DOHH2 (cell line): ENCODE measurements around the gene FAM227A.

ENCODE experiments used
- H3F3A ChIP-seq: fragments of 200-600 bp; sonication (generic), shearing (Covaris generic); 2 replicates; pipeline ENCODE4 v1.6.0; 2016; ENCODE audit warnings: antibody characterized with exemption, mild to moderate bottlenecking; ENCODE audit not compliant: control insufficient read depth, insufficient read depth
- H3K27ac ChIP-seq: fragments of 200-600 bp; sonication (generic); 2 replicates; pipeline ENCODE4 v1.5.1; 2014; ENCODE audit warnings: low read depth, mild to moderate bottlenecking, low read length, moderate library complexity
- H3K27me3 ChIP-seq: fragments of 200-600 bp; sonication (generic); 2 replicates; pipeline ENCODE4 v1.6.1; 2014; ENCODE audit warnings: mild to moderate bottlenecking, low read length, mixed read lengths; ENCODE audit not compliant: control insufficient read depth
- H3K36me3 ChIP-seq: fragments of 200-600 bp; sonication (generic); 2 replicates; pipeline ENCODE4 v1.6.1; 2014; ENCODE audit warnings: mild to moderate bottlenecking, low read length, moderate library complexity, mixed read lengths; ENCODE audit not compliant: control insufficient read depth
- H3K4me1 ChIP-seq: fragments of 200-600 bp; sonication (generic); 2 replicates; pipeline ENCODE4 v1.6.1; 2014; ENCODE audit warnings: mild to moderate bottlenecking, low read length, mixed read lengths; ENCODE audit not compliant: control insufficient read depth
- H3K4me2 ChIP-seq: fragments of 200-600 bp; sonication (generic); 2 replicates; pipeline ENCODE4 v1.6.0; 2014; ENCODE audit warnings: mild to moderate bottlenecking, low read length, moderate library complexity
- H3K4me3 ChIP-seq: fragments of 200-600 bp; sonication (generic); 2 replicates; pipeline ENCODE4 v1.5.1; 2014; ENCODE audit warnings: mild to moderate bottlenecking, low read length, mixed read lengths
- H3K79me2 ChIP-seq: fragments of 200-600 bp; sonication (generic); 2 replicates; pipeline ENCODE4 v1.6.1; 2014; ENCODE audit warnings: mild to moderate bottlenecking, low read length, mixed read lengths; ENCODE audit not compliant: control insufficient read depth
- H3K9me2 ChIP-seq: fragments of 200-600 bp; sonication (generic); replicated peaks from 2 replicates; pipeline ENCODE4 v1.6.1; 2014; ENCODE audit warnings: mild to moderate bottlenecking, low read length, mixed read lengths; ENCODE audit not compliant: control insufficient read depth
- H3K9me3 ChIP-seq: fragments of 200-600 bp; sonication (generic); 2 replicates; pipeline ENCODE4 v1.6.1; 2014; ENCODE audit warnings: antibody characterized with exemption, low read length, mixed read lengths; ENCODE audit not compliant: control insufficient read depth, insufficient read depth
- H4K20me1 ChIP-seq: fragments of 200-600 bp; sonication (generic); 2 replicates; pipeline ENCODE4 v1.6.0; 2014; ENCODE audit warnings: low read depth, mild to moderate bottlenecking, antibody characterized with exemption, low read length, moderate library complexity; ENCODE audit not compliant: control insufficient read depth, insufficient read depth
- EZH2phosphoT487 ChIP-seq: fragments of 200-600 bp; sonication (generic); IDR thresholded peaks from 2 replicates; pipeline ENCODE4 v1.6.1; 2017; ENCODE audit warnings: borderline replicate concordance, mild to moderate bottlenecking, antibody characterized with exemption, low read length, moderate library complexity, mixed read lengths
- TF ChIP-seq, protein P1 (sequence below): fragments of 200-600 bp; sonication (generic); IDR thresholded peaks from one replicate; pipeline ENCODE4 v1.5.1; 2014; ENCODE audit warnings: antibody characterized with exemption, mild to moderate bottlenecking, low read depth, low read length; ENCODE audit not compliant: poor library complexity, severe bottlenecking

Gene FAM227A

DNA sequence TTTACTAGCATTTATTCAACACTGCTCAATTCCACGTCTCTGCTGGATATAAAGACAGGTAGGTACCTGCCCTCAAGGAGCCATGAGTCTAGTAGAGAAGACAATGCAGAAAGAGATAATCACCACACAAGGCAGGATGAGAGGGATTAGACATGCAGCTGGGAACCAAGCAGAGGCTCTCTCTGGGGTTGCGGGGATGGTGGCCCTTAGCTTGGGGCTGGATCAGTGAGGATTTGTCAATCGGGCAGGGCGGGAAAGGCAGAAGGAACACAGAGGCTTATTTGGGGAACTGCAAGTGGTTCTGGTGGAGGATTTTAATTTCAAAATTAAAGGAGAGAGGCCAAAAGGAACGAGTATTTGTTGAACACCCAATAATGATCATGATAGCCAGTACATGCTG is 77.7 kb downstream of the FAM227A start:
- TF ChIP-seq, protein P1, sequence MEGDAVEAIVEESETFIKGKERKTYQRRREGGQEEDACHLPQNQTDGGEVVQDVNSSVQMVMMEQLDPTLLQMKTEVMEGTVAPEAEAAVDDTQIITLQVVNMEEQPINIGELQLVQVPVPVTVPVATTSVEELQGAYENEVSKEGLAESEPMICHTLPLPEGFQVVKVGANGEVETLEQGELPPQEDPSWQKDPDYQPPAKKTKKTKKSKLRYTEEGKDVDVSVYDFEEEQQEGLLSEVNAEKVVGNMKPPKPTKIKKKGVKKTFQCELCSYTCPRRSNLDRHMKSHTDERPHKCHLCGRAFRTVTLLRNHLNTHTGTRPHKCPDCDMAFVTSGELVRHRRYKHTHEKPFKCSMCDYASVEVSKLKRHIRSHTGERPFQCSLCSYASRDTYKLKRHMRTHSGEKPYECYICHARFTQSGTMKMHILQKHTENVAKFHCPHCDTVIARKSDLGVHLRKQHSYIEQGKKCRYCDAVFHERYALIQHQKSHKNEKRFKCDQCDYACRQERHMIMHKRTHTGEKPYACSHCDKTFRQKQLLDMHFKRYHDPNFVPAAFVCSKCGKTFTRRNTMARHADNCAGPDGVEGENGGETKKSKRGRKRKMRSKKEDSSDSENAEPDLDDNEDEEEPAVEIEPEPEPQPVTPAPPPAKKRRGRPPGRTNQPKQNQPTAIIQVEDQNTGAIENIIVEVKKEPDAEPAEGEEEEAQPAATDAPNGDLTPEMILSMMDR, result no peak
- no peak for TF ChIP-seq EZH2phosphoT487

DNA sequence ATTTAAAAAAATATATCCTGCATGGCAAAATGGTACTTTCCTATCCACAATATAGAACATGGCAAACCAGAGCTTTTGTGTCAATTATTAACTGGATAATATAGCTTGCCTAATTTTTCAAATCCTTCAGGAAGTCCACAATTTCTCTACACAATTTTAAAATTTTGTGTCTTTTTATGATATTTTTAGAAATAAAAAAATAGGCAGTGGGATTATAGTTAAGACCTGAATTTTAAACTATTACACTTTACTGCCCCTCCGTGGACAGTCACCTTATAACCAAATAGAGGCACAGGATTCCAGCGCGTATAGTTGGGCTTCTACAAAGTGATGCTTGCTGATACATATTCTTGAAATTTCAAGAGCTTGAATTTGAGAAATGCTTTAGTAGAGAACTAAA is 84.1 kb downstream of the FAM227A start:
- H3K4me2 ChIP-seq, result no peak overlapping the region
- peaks cover 18% of the 10 kb centered on the region for H3F3A ChIP-seq
- TF ChIP-seq EZH2phosphoT487, result no peak
- TF ChIP-seq, protein P1, result peak; percentile 61

More for the DNA sequence above, 77.7 kb downstream of the FAM227A start:
- no peaks in the 10 kb centered on the region for H3F3A ChIP-seq
- no peaks in the 10 kb centered on the region for H3K4me1 ChIP-seq
- H3K27me3 ChIP-seq, result no peaks in the 10 kb centered on the region
- H3K4me3 ChIP-seq, result no peak overlapping the region
- H3K9me2 ChIP-seq, result no peaks in the 10 kb centered on the region
- H3K27ac ChIP-seq, result no peak overlapping the region
- no peaks in the 10 kb centered on the region for H3K9me3 ChIP-seq
- no peaks in the 10 kb centered on the region for H3K36me3 ChIP-seq
- no peaks in the 10 kb centered on the region for H4K20me1 ChIP-seq
- no peaks in the 10 kb centered on the region for H3K79me2 ChIP-seq
- no peak overlapping the region for H3K4me2 ChIP-seq

GRCh38 chr22:38570779-38571364 is 85.3 kb downstream of the FAM227A start:
- peaks cover 28% of the 10 kb centered on the region for H3K4me1 ChIP-seq
- H3K36me3 ChIP-seq, result peaks cover 18% of the 10 kb centered on the region
- peak overlapping the region; percentile 90 for H3K4me3 ChIP-seq
- H3K9me2 ChIP-seq, result no peaks in the 10 kb centered on the region
- TF ChIP-seq, protein P1, result peak; percentile 45
- no peak for TF ChIP-seq EZH2phosphoT487
- peak overlapping the region; percentile 50 for H3K27ac ChIP-seq
- no peaks in the 10 kb centered on the region for H3K9me3 ChIP-seq
- H3K4me2 ChIP-seq, result peak overlapping the region; percentile 89
- peaks cover 19% of the 10 kb centered on the region for H3K79me2 ChIP-seq
- peaks cover 18% of the 10 kb centered on the region for H3F3A ChIP-seq
- no peaks in the 10 kb centered on the region for H3K27me3 ChIP-seq
- no peaks in the 10 kb centered on the region for H4K20me1 ChIP-seq

More for the DNA sequence above, 84.1 kb downstream of the FAM227A start:
- H3K27ac ChIP-seq, result no peak overlapping the region
- no peaks in the 10 kb centered on the region for H3K9me3 ChIP-seq
- H3K4me3 ChIP-seq, result no peak overlapping the region
- no peaks in the 10 kb centered on the region for H3K27me3 ChIP-seq
- no peaks in the 10 kb centered on the region for H4K20me1 ChIP-seq
- H3K4me1 ChIP-seq, result peaks cover 28% of the 10 kb centered on the region
- peaks cover 19% of the 10 kb centered on the region for H3K79me2 ChIP-seq
- H3K9me2 ChIP-seq, result no peaks in the 10 kb centered on the region
- H3K36me3 ChIP-seq, result peaks cover 12% of the 10 kb centered on the region
